GM18868 (cell line): ENCODE measurements around the gene SNX19.

Source experiments
- ATAC-seq: cut with Tn5 transposase; IDR thresholded peaks from one replicate; pipeline ENCODE4 v1.9.1; 2021; ENCODE audit warnings: mild to moderate bottlenecking, moderate library complexity; ENCODE audit not compliant: unreplicated experiment

The SNX19 gene

GRCh38 chr11:130849215-130849568 is 67.1 kb downstream of the SNX19 start:
- ATAC-seq: no peak

GRCh38 chr11:130848361-130849214 is 67.7 kb downstream of the SNX19 start:
- ATAC-seq: peak; percentile 49

- ATAC-seq: no peak
Measured at GRCh38 chr11:130847517-130847916, 68.8 kb downstream of the SNX19 start.

- ATAC-seq: no peak
Measured at GRCh38 chr11:130846606-130847005, 69.7 kb downstream of the SNX19 start.

GRCh38 chr11:130842001-130842400 is 74.3 kb downstream of the SNX19 start:
- ATAC-seq: no peak

GRCh38 chr11:130840679-130841078 is 75.6 kb downstream of the SNX19 start:
- ATAC-seq: no peak

GRCh38 chr11:130839981-130840666 is 76.2 kb downstream of the SNX19 start:
- ATAC-seq: no peak

- no peak for ATAC-seq
Measured at GRCh38 chr11:130837194-130837593, 79.1 kb downstream of the SNX19 start.

- no peak for ATAC-seq
Measured at GRCh38 chr11:130834886-130835285, 81.4 kb downstream of the SNX19 start.

GRCh38 chr11:130832566-130833425 is 83.5 kb downstream of the SNX19 start:
- no peak for ATAC-seq

- ATAC-seq: no peak
Measured at GRCh38 chr11:130831976-130832375, 84.3 kb downstream of the SNX19 start.

GRCh38 chr11:130831506-130831905 is 84.8 kb downstream of the SNX19 start:
- peak; percentile 66 for ATAC-seq

GRCh38 chr11:130830566-130830965 is 85.7 kb downstream of the SNX19 start:
- no peak for ATAC-seq

- ATAC-seq: no peak
Measured at GRCh38 chr11:130829920-130830511, 86.3 kb downstream of the SNX19 start.

- no peak for ATAC-seq
Measured at GRCh38 chr11:130828741-130829140, 87.5 kb downstream of the SNX19 start.

GRCh38 chr11:130827451-130828377 is 88.6 kb downstream of the SNX19 start:
- peak; percentile 45 for ATAC-seq

GRCh38 chr11:130826572-130826971 is 89.7 kb downstream of the SNX19 start:
- no peak for ATAC-seq

- no peak for ATAC-seq
Measured at GRCh38 chr11:130825983-130826382, 90.3 kb downstream of the SNX19 start.

GRCh38 chr11:130825561-130825960 is 90.7 kb downstream of the SNX19 start:
- ATAC-seq: no peak
